ENCODE results near the gene MC2R.
"Not testable (repeated sequence)": the region's sequence is repeated elsewhere in the genome, so short reads cannot be mapped to it uniquely, and the experiment has no call there.

Gene MC2R

GRCh38 chr18:13894531-13894930 lies 20.8 kb downstream of the MC2R start:
- DNase-seq (ENCODE audit: extremely low read depth in 1 of 2, low read depth in 1 of 2): no peak

GRCh38 chr18:13893418-13893760 lies 21.9 kb downstream of the MC2R start:
- no peak for DNase-seq (ENCODE audit: extremely low read depth in 1 of 2, low read depth in 1 of 2)

GRCh38 chr18:13892098-13892497 lies 23.2 kb downstream of the MC2R start:
- no peak for DNase-seq (ENCODE audit: extremely low read depth in 1 of 2, low read depth in 1 of 2)

- DNase-seq (ENCODE audit: extremely low read depth in 1 of 2, low read depth in 1 of 2): no peak
Measured at GRCh38 chr18:13890761-13891361, 24.5 kb downstream of the MC2R start.

GRCh38 chr18:13889671-13890070 lies 25.7 kb downstream of the MC2R start:
- DNase-seq (ENCODE audit: extremely low read depth in 1 of 2, low read depth in 1 of 2): no peak

- DNase-seq (ENCODE audit: extremely low read depth in 1 of 2, low read depth in 1 of 2): no peak
Measured at GRCh38 chr18:13888191-13888716, 27.1 kb downstream of the MC2R start.

- DNase-seq (ENCODE audit: extremely low read depth in 1 of 2, low read depth in 1 of 2): no peak
Measured at GRCh38 chr18:13885009-13885408, 30.3 kb downstream of the MC2R start.

GRCh38 chr18:13879937-13880336 lies 35.4 kb downstream of the MC2R start:
- DNase-seq (ENCODE audit: extremely low read depth in 1 of 2, low read depth in 1 of 2): no peak

- DNase-seq (ENCODE audit: extremely low read depth in 1 of 2, low read depth in 1 of 2): no peak
Measured at GRCh38 chr18:13879492-13879891, 35.8 kb downstream of the MC2R start.

- DNase-seq (ENCODE audit: extremely low read depth in 1 of 2, low read depth in 1 of 2): no peak
Measured at GRCh38 chr18:13878857-13879256, 36.5 kb downstream of the MC2R start.

- DNase-seq (ENCODE audit: extremely low read depth in 1 of 2, low read depth in 1 of 2): no peak
Measured at GRCh38 chr18:13877157-13877556, 38.2 kb downstream of the MC2R start.

- DNase-seq (ENCODE audit: extremely low read depth in 1 of 2, low read depth in 1 of 2): no peak
Measured at GRCh38 chr18:13874558-13874957, 40.8 kb downstream of the MC2R start.

GRCh38 chr18:13872932-13873331 lies 42.4 kb downstream of the MC2R start:
- no peak for DNase-seq (ENCODE audit: extremely low read depth in 1 of 2, low read depth in 1 of 2)

GRCh38 chr18:13872373-13872772 lies 43.0 kb downstream of the MC2R start:
- no peak for DNase-seq (ENCODE audit: extremely low read depth in 1 of 2, low read depth in 1 of 2)

GRCh38 chr18:13871701-13872100 lies 43.6 kb downstream of the MC2R start:
- DNase-seq (ENCODE audit: extremely low read depth in 1 of 2, low read depth in 1 of 2): no peak

GRCh38 chr18:13868501-13869271 lies 46.6 kb downstream of the MC2R start:
- no peak for DNase-seq (ENCODE audit: extremely low read depth in 1 of 2, low read depth in 1 of 2)

- DNase-seq (ENCODE audit: extremely low read depth in 1 of 2, low read depth in 1 of 2): not testable (repeated sequence)
Measured at GRCh38 chr18:13862898-13863297, 52.4 kb downstream of the MC2R start.

- DNase-seq (ENCODE audit: extremely low read depth in 1 of 2, low read depth in 1 of 2): no peak
Measured at GRCh38 chr18:13849791-13850190, 65.5 kb downstream of the MC2R start.

GRCh38 chr18:13836559-13836958 lies 78.8 kb downstream of the MC2R start:
- no peak for DNase-seq (ENCODE audit: extremely low read depth in 1 of 2, low read depth in 1 of 2)

GRCh38 chr18:13835202-13835601 lies 80.1 kb downstream of the MC2R start:
- no peak for DNase-seq (ENCODE audit: extremely low read depth in 1 of 2, low read depth in 1 of 2)

GRCh38 chr18:13834496-13835015 lies 80.8 kb downstream of the MC2R start:
- no peak for DNase-seq (ENCODE audit: extremely low read depth in 1 of 2, low read depth in 1 of 2)

Data from activated CD8-positive, alpha-beta memory T cell treated with anti-CD3 and anti-CD28 coated beads for 1 hour (primary cell).